Suprapubic skin (tissue), 4 donors: ENCODE measurements around the gene SRRM3. TPM values are rescaled to one million over a fixed set of nuclear protein-coding genes. Genes with fewer than 3 reads are reported as not detected.

Experiments
- DNase-seq, 2 donors: peaks; one replicate each; pipeline ENCODE4 v3.0.0-alpha.2; 2019; ENCODE audit warnings: low spot score in 2 of 2
- H3K27ac ChIP-seq: fragments of 200-600 bp; sonication (generic); one replicate; pipeline ENCODE4 v1.5.1; 2019
- H3K27me3 ChIP-seq: fragments of 200-600 bp; sonication (generic); one replicate; pipeline ENCODE4 v1.5.1; 2019
- H3K36me3 ChIP-seq: fragments of 200-600 bp; sonication (generic); one replicate; pipeline ENCODE4 v1.5.1; 2019
- H3K4me1 ChIP-seq: fragments of 200-600 bp; sonication (generic); one replicate; pipeline ENCODE4 v1.5.1; 2019
- H3K4me3 ChIP-seq: fragments of 200-600 bp; sonication (generic); one replicate; pipeline ENCODE4 v1.5.1; 2019; ENCODE audit warnings: mild to moderate bottlenecking
- H3K9me3 ChIP-seq: fragments of 200-600 bp; sonication (generic); one replicate; pipeline ENCODE4 v1.5.1; 2019
- CTCF ChIP-seq, 2 donors: fragments of 200-600 bp in 1 of 2; fragments of 450-650 bp in 1 of 2; sonication (generic) in 1 of 2; IDR thresholded peaks; one replicate each; pipeline ENCODE4 v1.5.1; 2016 to 2019; ENCODE audit warnings: antibody characterized with exemption in 2 of 2, mild to moderate bottlenecking in 1 of 2, moderate library complexity in 1 of 2
- EP300 ChIP-seq: sonication (generic); formaldehyde crosslinking; IDR thresholded peaks from one replicate; pipeline ENCODE4 v1.6.1; 2017; ENCODE audit warnings: antibody characterized with exemption
- POLR2A ChIP-seq, 2 donors: fragments of 450-650 bp; IDR thresholded peaks; one replicate each; pipeline ENCODE4 v1.6.1; 2017; ENCODE audit warnings: antibody characterized with exemption in 2 of 2, mild to moderate bottlenecking in 2 of 2, moderate library complexity in 2 of 2
- POLR2AphosphoS5 ChIP-seq, 3 donors: sonication (generic); formaldehyde crosslinking; IDR thresholded peaks; one replicate each; pipeline ENCODE4 v1.6.1; 2017; ENCODE audit warnings: antibody characterized with exemption in 3 of 3
- WGBS: methylation state at CpG from one replicate; pipeline ENCODE4 v1.1.5; 2018; 5-methylcytosine and 5-hydroxymethylcytosine counted together
- total RNA-seq, 4 donors: library from RNA; depleted of rRNA; stranded (reverse); fragments of >200 nt; gene quantifications; one replicate each; pipeline ENCODE4 v1.1.0, GENCODE V29; 2016

The SRRM3 gene
- total RNA-seq, 4 donors from 2014 or later = 5.6 to 8.5 (median 7.7) TPM

GRCh38 chr7:76179686-76180085 is 22.0 kb upstream of the SRRM3 start:
- Histone ChIP-seq H3K36me3 (no peaks in the 10 kb centered on the region), H3K9me3 (no peaks in the 10 kb centered on the region), H3K4me3 (no peak overlapping the region), H3K27ac (no peak overlapping the region), H3K27me3 (no peaks in the 10 kb centered on the region), H3K4me1 (peaks cover 3% of the 10 kb centered on the region)
- no peak for TF ChIP-seq EP300
- TF ChIP-seq POLR2A (IDR thresholded peaks at IDR 0.05) = no peak
- no peak for TF ChIP-seq POLR2AphosphoS5 (IDR thresholded peaks at IDR 0.05)
- no peak for TF ChIP-seq CTCF (IDR thresholded peaks at IDR 0.05)
- no peak for DNase-seq
- 93% methylated on average over 10 of the region's 10 CpGs for WGBS

GRCh38 chr7:76182225-76182960 is 19.3 kb upstream of the SRRM3 start:
- H3K4me3 ChIP-seq = no peak overlapping the region
- TF ChIP-seq EP300 (no peak), POLR2AphosphoS5 (IDR thresholded peaks at IDR 0.05) (no peak), POLR2A (IDR thresholded peaks at IDR 0.05) (no peak), CTCF (IDR thresholded peaks at IDR 0.05) (no peak)
- no peaks in the 10 kb centered on the region for H3K9me3 ChIP-seq
- 80% methylated on average over 7 of the region's 7 CpGs for WGBS
- H3K4me1 ChIP-seq = peaks cover 3% of the 10 kb centered on the region
- DNase-seq = no peak
- H3K27me3 ChIP-seq = no peaks in the 10 kb centered on the region
- H3K36me3 ChIP-seq = no peaks in the 10 kb centered on the region
- H3K27ac ChIP-seq = no peak overlapping the region

- Histone ChIP-seq H3K4me3 (no peak overlapping the region), H3K27me3 (no peaks in the 10 kb centered on the region), H3K4me1 (no peaks in the 10 kb centered on the region), H3K9me3 (no peaks in the 10 kb centered on the region), H3K27ac (no peak overlapping the region), H3K36me3 (no peaks in the 10 kb centered on the region)
- TF ChIP-seq EP300 = no peak
- no peak for TF ChIP-seq POLR2AphosphoS5 (IDR thresholded peaks at IDR 0.05)
- no peak for TF ChIP-seq POLR2A (IDR thresholded peaks at IDR 0.05)
- TF ChIP-seq CTCF (IDR thresholded peaks at IDR 0.05) = no peak
- 51% methylated on average over 21 of the region's 21 CpGs for WGBS
- DNase-seq = no peak
These were observed 16.4 kb upstream of the SRRM3 start for GRCh38 chr7:76185187-76185896.

- TF ChIP-seq EP300 (no peak), POLR2A (IDR thresholded peaks at IDR 0.05) (no peak), POLR2AphosphoS5 (IDR thresholded peaks at IDR 0.05) (no peak), CTCF (IDR thresholded peaks at IDR 0.05) (no peak)
- Histone ChIP-seq H3K27ac (no peak overlapping the region), H3K4me3 (no peak overlapping the region), H3K36me3 (no peaks in the 10 kb centered on the region), H3K27me3 (no peaks in the 10 kb centered on the region), H3K9me3 (peaks cover 5% of the 10 kb centered on the region), H3K4me1 (no peaks in the 10 kb centered on the region)
- 63% methylated on average over 5 of the region's 5 CpGs for WGBS
- no peak for DNase-seq
These were observed 14.4 kb upstream of the SRRM3 start for GRCh38 chr7:76187272-76187671.

GRCh38 chr7:76189276-76189675 is 12.4 kb upstream of the SRRM3 start:
- WGBS = 45% methylated on average over 5 of the region's 6 CpGs
- DNase-seq = no peak

More at GRCh38 chr7:76189276-76189675, 12.4 kb upstream of the SRRM3 start:
- H3K27ac ChIP-seq = no peak overlapping the region
- no peaks in the 10 kb centered on the region for H3K27me3 ChIP-seq
- TF ChIP-seq POLR2AphosphoS5 (IDR thresholded peaks at IDR 0.05) (no peak), EP300 (no peak), CTCF (IDR thresholded peaks at IDR 0.05) (no peak), POLR2A (IDR thresholded peaks at IDR 0.05) (no peak)
- H3K4me1 ChIP-seq = no peaks in the 10 kb centered on the region
- H3K9me3 ChIP-seq = peaks cover 5% of the 10 kb centered on the region
- no peaks in the 10 kb centered on the region for H3K36me3 ChIP-seq
- no peak overlapping the region for H3K4me3 ChIP-seq
